ENCODE data around the gene CSF2.

The CSF2 gene

DNA sequence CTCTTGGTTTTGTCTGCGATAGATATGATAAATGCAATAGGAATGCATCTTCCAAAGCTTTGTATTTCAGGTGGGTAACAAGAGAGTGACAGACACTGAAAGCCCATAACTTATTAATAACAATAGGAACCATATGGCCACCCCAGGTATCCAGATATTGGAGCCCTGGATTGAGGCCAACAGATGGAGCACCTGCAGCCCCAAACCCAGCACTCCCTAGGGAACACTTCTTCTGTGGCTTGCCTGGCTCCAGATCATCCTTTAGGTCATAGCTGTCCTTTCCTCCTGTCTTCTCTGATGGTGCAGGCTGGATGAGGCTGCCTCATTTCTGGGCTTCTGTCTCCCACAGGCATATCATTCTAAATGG, 18.2 kb upstream of the CSF2 start:
- DNase-seq (ENCODE audit: low read depth) = no peak

GRCh38 chr5:132055808-132056609, 17.6 kb upstream of the CSF2 start:
- DNase-seq (ENCODE audit: low read depth) = no peak

GRCh38 chr5:132056610-132057497, 16.7 kb upstream of the CSF2 start:
- DNase-seq (ENCODE audit: low read depth) = no peak

DNA sequence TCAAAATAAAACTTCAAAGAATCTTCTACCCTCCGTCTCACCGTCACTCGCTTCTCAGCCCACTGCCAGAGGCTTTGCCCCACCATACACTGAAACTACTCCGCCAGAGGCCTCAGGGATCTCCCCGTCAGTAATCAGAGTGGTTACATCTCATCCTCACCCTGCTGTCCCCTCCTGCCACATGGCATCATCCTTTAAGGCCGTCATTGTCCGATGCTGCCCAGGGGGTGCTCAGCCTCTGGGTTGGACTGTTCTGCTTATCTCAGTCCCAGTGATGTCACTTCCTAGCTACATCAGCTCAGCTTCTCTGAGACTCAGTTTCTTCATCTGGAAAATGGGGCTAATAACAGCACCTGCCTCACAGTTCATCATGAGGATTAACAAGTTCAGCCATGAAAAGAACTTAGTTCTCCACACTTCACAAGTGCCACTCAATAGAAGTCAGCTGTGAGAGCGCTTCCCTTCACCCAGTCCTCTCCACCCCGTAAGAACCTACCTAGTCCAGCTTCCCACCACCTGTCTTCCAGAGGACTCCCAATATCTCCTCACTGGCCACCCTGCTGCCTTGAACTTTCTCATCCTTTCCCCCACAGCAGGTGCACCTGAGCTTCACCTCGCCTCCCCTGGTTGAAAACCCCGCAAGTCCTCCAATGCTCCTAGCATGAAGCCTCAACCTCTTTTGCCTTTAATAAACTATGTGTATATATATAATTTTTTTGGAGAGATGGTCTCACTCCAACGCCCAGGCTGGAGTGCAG, 15.9 kb upstream of the CSF2 start:
- no peak for DNase-seq (ENCODE audit: low read depth)

- no peak for DNase-seq (ENCODE audit: low read depth)
Measured at GRCh38 chr5:132058646-132059042, 14.9 kb upstream of the CSF2 start.

- DNase-seq (ENCODE audit: low read depth) = no peak
Measured at GRCh38 chr5:132059043-132059695, 14.4 kb upstream of the CSF2 start.

- DNase-seq (ENCODE audit: low read depth) = no peak
Measured at GRCh38 chr5:132059696-132060500, 13.7 kb upstream of the CSF2 start.

- no peak for DNase-seq (ENCODE audit: low read depth)
Measured at GRCh38 chr5:132060501-132061161, 13.0 kb upstream of the CSF2 start, which contains the start of gene IL3. Gene IL3, plus strand, starts transcription at chr5:132060655. Its CDS starts 52 bp downstream, at chr5:132060707.

DNA sequence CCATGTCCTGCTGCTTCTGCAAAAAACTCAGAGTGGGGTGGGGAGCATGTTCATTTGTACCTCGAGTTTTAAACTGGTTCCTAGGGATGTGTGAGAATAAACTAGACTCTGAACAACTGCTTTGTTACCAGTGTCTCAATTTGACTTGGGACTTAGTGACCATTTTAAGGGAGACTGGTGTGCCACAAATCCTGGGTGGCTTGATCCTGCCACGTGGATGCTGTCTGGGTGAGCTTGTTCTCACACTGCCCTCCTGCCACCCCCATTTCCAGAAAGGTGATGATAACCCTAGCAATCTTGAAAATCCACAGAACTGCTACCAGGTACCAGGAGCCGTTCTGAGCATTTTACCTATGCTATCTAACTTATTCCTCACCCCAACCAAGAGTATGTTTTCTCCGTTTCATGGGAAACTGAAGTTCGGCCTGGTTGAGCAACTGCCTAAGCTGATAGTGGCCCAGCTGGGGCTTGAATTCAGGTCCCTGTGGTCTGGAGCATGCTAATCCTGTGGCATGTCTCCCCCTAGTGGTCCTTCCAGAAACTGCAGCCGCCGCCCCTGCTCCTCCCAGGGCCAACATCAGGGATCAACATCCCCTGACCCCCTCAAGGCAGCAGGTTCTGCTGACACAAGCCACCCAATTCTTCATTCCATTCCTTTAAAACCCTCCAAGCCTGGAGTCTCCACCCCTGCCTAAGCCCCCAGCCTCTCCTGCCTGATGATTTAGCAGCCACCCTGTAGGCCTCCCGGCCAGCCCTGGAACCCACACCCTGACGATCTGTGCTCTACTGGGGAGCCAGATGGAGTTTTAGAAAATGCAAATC, 10.3 kb upstream of the CSF2 start:
- peak; percentile 68 for DNase-seq (ENCODE audit: low read depth)

GRCh38 chr5:132064140-132064539, 9.4 kb upstream of the CSF2 start:
- no peak for DNase-seq (ENCODE audit: low read depth)

- peak; percentile 78 for DNase-seq (ENCODE audit: low read depth)
Measured at GRCh38 chr5:132064738-132065331, 8.8 kb upstream of the CSF2 start.

DNA sequence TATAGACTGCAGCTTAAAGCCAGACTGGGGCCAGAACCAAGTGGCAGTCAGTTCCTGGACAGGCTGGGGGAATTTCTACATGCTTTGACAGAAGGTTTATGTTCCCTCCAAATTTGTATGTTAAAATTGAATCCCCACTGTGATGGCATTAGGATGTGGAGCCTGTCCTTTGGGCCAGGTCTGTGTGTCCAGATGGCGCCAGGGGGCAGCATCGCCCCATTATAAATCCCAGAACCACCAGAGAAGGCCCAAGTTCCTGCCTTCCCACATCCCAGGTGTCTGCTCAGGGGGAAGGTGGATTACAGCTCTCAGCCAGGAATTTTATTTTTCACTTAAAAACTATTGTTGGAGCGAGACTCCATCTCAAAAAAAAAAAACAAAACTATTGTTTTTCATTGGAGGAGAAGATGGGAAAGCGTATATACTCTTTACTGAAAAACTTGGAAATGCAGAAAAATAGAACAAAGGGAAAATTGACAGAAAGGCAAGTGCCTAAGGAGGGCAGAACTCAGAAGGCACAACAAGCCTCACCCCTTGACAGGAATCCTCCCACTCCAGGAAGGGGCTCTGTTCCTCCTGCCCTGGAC, 8.1 kb upstream of the CSF2 start:
- peak; percentile 77 for DNase-seq (ENCODE audit: low read depth)

- no peak for DNase-seq (ENCODE audit: low read depth)
Measured at GRCh38 chr5:132065951-132066701, 7.5 kb upstream of the CSF2 start.

GRCh38 chr5:132066871-132067270, 6.7 kb upstream of the CSF2 start:
- no peak for DNase-seq (ENCODE audit: low read depth)

GRCh38 chr5:132067451-132067850, 6.1 kb upstream of the CSF2 start:
- DNase-seq (ENCODE audit: low read depth) = no peak

DNA sequence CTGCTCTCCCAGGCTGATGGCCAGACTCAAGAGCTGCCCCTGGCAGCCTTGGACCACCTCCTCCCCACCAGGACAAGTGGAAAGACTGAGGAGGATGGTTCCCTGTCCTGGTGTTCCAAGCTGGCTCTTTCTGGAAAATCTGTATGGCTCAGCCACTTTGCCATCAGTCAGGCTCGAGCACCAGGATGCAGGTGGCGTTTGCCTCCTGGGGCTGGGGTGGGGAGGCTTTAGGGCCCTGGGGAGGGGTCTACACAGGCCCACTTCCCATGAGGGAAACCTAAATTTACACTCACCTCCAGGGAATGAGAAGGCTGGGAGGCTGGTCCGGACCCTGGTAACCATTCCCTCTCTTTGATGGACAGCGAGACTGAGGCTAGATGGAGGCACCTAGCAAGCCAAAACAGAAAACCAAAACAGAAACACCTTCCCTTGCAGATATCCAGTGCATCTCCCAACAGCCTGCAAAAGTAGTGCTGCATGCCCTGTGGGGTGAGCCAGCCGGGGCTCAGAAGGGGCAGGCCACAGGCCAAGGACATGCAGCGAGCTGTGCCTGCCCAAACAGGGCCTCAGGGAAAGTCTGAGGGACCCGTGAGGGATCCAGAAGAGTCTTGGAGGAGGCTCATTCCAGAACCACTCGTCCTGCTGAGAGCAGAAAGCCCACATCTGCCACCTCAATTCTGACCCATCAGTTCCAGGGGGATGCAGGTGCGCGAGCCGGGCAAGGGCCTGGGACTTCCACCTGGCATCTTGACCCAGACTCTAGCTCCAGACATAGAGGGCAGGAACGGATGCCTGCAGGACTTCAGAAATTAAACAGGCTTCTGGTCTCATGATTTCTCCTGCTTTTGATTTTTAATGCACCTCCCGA, 5.4 kb upstream of the CSF2 start:
- DNase-seq (ENCODE audit: low read depth) = no peak

DNA sequence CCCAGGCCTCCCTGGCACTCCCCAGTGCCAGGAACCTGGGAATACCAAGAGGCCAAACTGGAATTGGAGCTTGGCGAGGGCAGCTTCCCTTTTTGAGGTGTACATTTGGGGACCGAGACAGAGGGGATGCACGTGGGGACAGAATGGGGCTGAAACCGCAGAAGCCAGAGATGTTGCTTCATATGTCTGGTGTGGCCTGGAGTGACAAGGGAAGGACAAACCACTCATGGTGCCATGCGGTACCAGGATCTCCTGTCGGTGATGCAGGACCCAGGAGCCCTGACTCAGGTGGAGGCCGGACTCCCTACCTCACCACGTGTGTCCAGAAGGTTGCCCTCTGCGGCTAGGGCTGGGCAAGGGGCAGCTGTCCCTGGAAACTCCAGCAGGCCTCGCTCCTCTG, 4.0 kb upstream of the CSF2 start:
- DNase-seq (ENCODE audit: low read depth) = no peak

Data from EH (cell line).